Measurements from ENCODE around the gene PGGHG.

The PGGHG gene

GRCh38 chr11:290621-291231 is 1.8 kb downstream of the PGGHG start:
- peak overlapping the region; percentile 61 for H3K4me2 ChIP-seq (ENCODE audit: insufficient read depth, low read length)

GRCh38 chr11:291281-292210 is 2.6 kb downstream of the PGGHG start:
- Histone ChIP-seq H3K27ac (ENCODE audit: low read length) (peak overlapping the region; percentile 15; the same call in 1 of the 2 replicates), H3K27me3 (ENCODE audit: insufficient read depth, low read length, poor library complexity) (peaks cover 9% of the 10 kb centered on the region), H3K4me3 (ENCODE audit: low read depth in 1 of 2, low read length in 2 of 2) (no peak overlapping the region), H3K36me3 (ENCODE audit: insufficient read depth, low read length) (peaks cover 32% of the 10 kb centered on the region), H4K20me1 (ENCODE audit: insufficient read depth, low read length) (peaks cover 10% of the 10 kb centered on the region), H3K79me2 (ENCODE audit: insufficient read depth, low read length) (peaks cover 5% of the 10 kb centered on the region; the same call in 1 of the 2 replicates), H3K9ac (ENCODE audit: low read depth, low read length) (no peak overlapping the region; the same call in 1 of the 2 replicates), H3K9me3 (ENCODE audit: insufficient read depth, low read length, severe bottlenecking) (no peaks in the 10 kb centered on the region), H3K4me1 (ENCODE audit: insufficient read depth, low read length) (peaks cover 44% of the 10 kb centered on the region), H2AFZ (ENCODE audit: low read depth, low read length) (no peak overlapping the region), H3K4me2 (ENCODE audit: insufficient read depth, low read length) (no peak overlapping the region; the same call in 1 of the 2 replicates)
- ATAC-seq (ENCODE audit: insufficient read depth, low read depth) (no peak), DNase-seq (no peak)
- TF ChIP-seq CTCF (IDR thresholded peaks at IDR 0.05; ENCODE audit: borderline replicate concordance, extremely low read depth, low read length, poor library complexity, severe bottlenecking) = no peak
- TF ChIP-seq EZH2 (IDR thresholded peaks at IDR 0.05; ENCODE audit: borderline replicate concordance, low read depth, low read length, severe bottlenecking) = no peak

More at GRCh38 chr11:290621-291231, 1.8 kb downstream of the PGGHG start:
- Histone ChIP-seq H4K20me1 (ENCODE audit: insufficient read depth, low read length) (peaks cover 7% of the 10 kb centered on the region; the same call in 1 of the 2 replicates), H3K27me3 (ENCODE audit: insufficient read depth, low read length, poor library complexity) (peaks cover 9% of the 10 kb centered on the region), H3K4me1 (ENCODE audit: insufficient read depth, low read length) (peaks cover 44% of the 10 kb centered on the region), H3K9ac (ENCODE audit: low read depth, low read length) (no peak overlapping the region), H3K36me3 (ENCODE audit: insufficient read depth, low read length) (peaks cover 32% of the 10 kb centered on the region), H3K4me3 (ENCODE audit: low read depth in 1 of 2, low read length in 2 of 2) (no peak overlapping the region), H3K79me2 (ENCODE audit: insufficient read depth, low read length) (peaks cover 5% of the 10 kb centered on the region; the same call in 1 of the 2 replicates), H3K9me3 (ENCODE audit: insufficient read depth, low read length, severe bottlenecking) (no peaks in the 10 kb centered on the region), H2AFZ (ENCODE audit: low read depth, low read length) (no peak overlapping the region), H3K27ac (ENCODE audit: low read length) (peak overlapping the region; percentile 15; the same call in 1 of the 2 replicates)
- DNase-seq (no peak), ATAC-seq (ENCODE audit: insufficient read depth, low read depth) (no peak)
- TF ChIP-seq CTCF (IDR thresholded peaks at IDR 0.05; ENCODE audit: borderline replicate concordance, extremely low read depth, low read length, poor library complexity, severe bottlenecking) (no peak), EZH2 (IDR thresholded peaks at IDR 0.05; ENCODE audit: borderline replicate concordance, low read depth, low read length, severe bottlenecking) (no peak)

GRCh38 chr11:292211-293121 is 3.5 kb downstream of the PGGHG start:
- Histone ChIP-seq H3K36me3 (ENCODE audit: insufficient read depth, low read length) (peaks cover 32% of the 10 kb centered on the region), H3K27ac (ENCODE audit: low read length) (no peak overlapping the region), H3K27me3 (ENCODE audit: insufficient read depth, low read length, poor library complexity) (peaks cover 9% of the 10 kb centered on the region), H3K79me2 (ENCODE audit: insufficient read depth, low read length) (peaks cover 5% of the 10 kb centered on the region; the same call in 1 of the 2 replicates), H4K20me1 (ENCODE audit: insufficient read depth, low read length) (peaks cover 10% of the 10 kb centered on the region), H3K4me3 (ENCODE audit: low read depth in 1 of 2, low read length in 2 of 2) (no peak overlapping the region), H2AFZ (ENCODE audit: low read depth, low read length) (no peak overlapping the region), H3K9me3 (ENCODE audit: insufficient read depth, low read length, severe bottlenecking) (no peaks in the 10 kb centered on the region), H3K9ac (ENCODE audit: low read depth, low read length) (no peak overlapping the region), H3K4me2 (ENCODE audit: insufficient read depth, low read length) (no peak overlapping the region), H3K4me1 (ENCODE audit: insufficient read depth, low read length) (peaks cover 38% of the 10 kb centered on the region)
- no peak for ATAC-seq (ENCODE audit: insufficient read depth, low read depth)
- no peak for TF ChIP-seq CTCF (IDR thresholded peaks at IDR 0.05; ENCODE audit: borderline replicate concordance, extremely low read depth, low read length, poor library complexity, severe bottlenecking)
- TF ChIP-seq EZH2 (IDR thresholded peaks at IDR 0.05; ENCODE audit: borderline replicate concordance, low read depth, low read length, severe bottlenecking) = no peak
- DNase-seq = no peak
